ENCODE data around the gene MYO1A.

MYO1A gene

GRCh38 chr12:57087010-57087690, 37.2 kb upstream of the MYO1A start (continued):
- no peak for TF ChIP-seq SCRT2 (tag by site-specific recombination; IDR thresholded peaks at IDR 0.05)
- no peak for TF ChIP-seq BCL6B (tag by site-specific recombination; IDR thresholded peaks at IDR 0.05)
- TF ChIP-seq SP7 (tag by site-specific recombination; IDR thresholded peaks at IDR 0.05), result no peak
- TF ChIP-seq ZNF221 (tag by site-specific recombination; IDR thresholded peaks at IDR 0.05; ENCODE audit: borderline replicate concordance), result no peak
- TF ChIP-seq ZFHX2 (tag by site-specific recombination; conservative IDR thresholded peaks at IDR 0.05), result peak; percentile 70
- no peak for TF ChIP-seq ZNF514 (tag by site-specific recombination; IDR thresholded peaks at IDR 0.05)
- no peak for TF ChIP-seq ZNF677 (tag by site-specific recombination; IDR thresholded peaks at IDR 0.05)
- TF ChIP-seq ZNF148 (tag by site-specific recombination; IDR thresholded peaks at IDR 0.05; ENCODE audit: borderline replicate concordance), result no peak
- no peak for TF ChIP-seq ZNF488 (tag by site-specific recombination; IDR thresholded peaks at IDR 0.05)
- no peak for TF ChIP-seq GLI2 (tag by site-specific recombination; IDR thresholded peaks at IDR 0.05; ENCODE audit: borderline replicate concordance, low read depth)
- peak; percentile 68; the same call in 1 of the 2 replicates for TF ChIP-seq ZNF10 (tag by site-specific recombination; IDR thresholded peaks at IDR 0.05)
- TF ChIP-seq ZBTB11 (tag by site-specific recombination; conservative IDR thresholded peaks at IDR 0.05; ENCODE audit: low read depth), result no peak
- TF ChIP-seq ZNF645 (tag by site-specific recombination; IDR thresholded peaks at IDR 0.05), result no peak
- no peak for TF ChIP-seq ZSCAN18 (tag by site-specific recombination; IDR thresholded peaks at IDR 0.05)
- no peak for TF ChIP-seq ZNF184 (tag by site-specific recombination; IDR thresholded peaks at IDR 0.05)
- peak; percentile 89 for TF ChIP-seq ZBTB20 (tag by site-specific recombination; IDR thresholded peaks at IDR 0.05)
- TF ChIP-seq ZNF292 (tag by site-specific recombination; IDR thresholded peaks at IDR 0.05; ENCODE audit: borderline replicate concordance, low read depth), result no peak
- no peak for TF ChIP-seq ZNF658 (tag by site-specific recombination; IDR thresholded peaks at IDR 0.05)
- no peak for TF ChIP-seq ZSCAN16 (tag by site-specific recombination; IDR thresholded peaks at IDR 0.05)
- TF ChIP-seq ZBTB26 (tag by site-specific recombination; optimal IDR thresholded peaks at IDR 0.05), result peak; percentile 37
- no peak for TF ChIP-seq ZNF341 (tag by site-specific recombination; IDR thresholded peaks at IDR 0.05; ENCODE audit: low read depth)
- TF ChIP-seq KLF7 (tag by site-specific recombination; IDR thresholded peaks at IDR 0.05; ENCODE audit: borderline replicate concordance), result 0 out of 2 replicates have a peak, but pooled peaks have one; percentile 11
- peak; percentile 72 for TF ChIP-seq KLF8 (tag by site-specific recombination; IDR thresholded peaks at IDR 0.05)
- no peak for TF ChIP-seq WT1 (tag by site-specific recombination; IDR thresholded peaks at IDR 0.05)
- TF ChIP-seq EGR2 (tag by site-specific recombination; IDR thresholded peaks at IDR 0.05; ENCODE audit: low read depth), result peak; percentile 42
- no peak for TF ChIP-seq ZNF660 (tag by site-specific recombination; IDR thresholded peaks at IDR 0.05)
- no peak for TF ChIP-seq HOXD13 (CRISPR knock-in tag; IDR thresholded peaks at IDR 0.05; ENCODE audit: borderline replicate concordance)
- no peak for TF ChIP-seq ZNF530 (tag by site-specific recombination; IDR thresholded peaks at IDR 0.05; ENCODE audit: low read depth)

All from HEK293 (cell line).